NT2/D1 (cell line): ENCODE measurements around the gene GKN2.

ENCODE experiments used
- SUZ12 ChIP-seq: IDR thresholded peaks from 2 replicates; pipeline ENCODE4 v1.6.1; 2011; ENCODE audit not compliant: insufficient read length, insufficient read depth; ENCODE audit errors: extremely low read depth
- YY1 ChIP-seq: IDR thresholded peaks from 2 replicates; pipeline ENCODE4 v1.6.1; 2011; ENCODE audit not compliant: insufficient read length, insufficient read depth
- ZNF274 ChIP-seq: IDR thresholded peaks from 2 replicates; pipeline ENCODE4 v1.6.1; 2011; ENCODE audit warnings: mild to moderate bottlenecking, low read depth, low read length

DNA sequence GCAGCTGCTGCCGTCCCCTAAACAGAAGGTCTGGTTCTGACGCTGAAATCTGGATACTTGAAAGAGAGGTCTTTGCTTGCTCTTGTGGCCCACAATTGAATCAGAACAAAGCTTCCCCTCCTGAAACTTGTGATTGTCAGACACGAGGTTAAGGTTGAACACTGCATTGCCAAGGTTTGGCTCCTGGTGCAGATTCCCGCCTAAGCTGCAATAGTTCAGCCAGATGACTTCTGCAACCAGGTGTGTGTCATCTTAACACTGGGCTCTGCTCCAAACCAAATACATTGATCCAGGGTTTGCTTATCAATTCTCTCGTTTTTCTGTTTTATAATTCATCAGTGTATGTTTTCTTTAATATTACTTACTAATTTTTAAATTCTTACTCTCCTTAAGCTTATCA is 36.3 kb upstream of the GKN2 start:
- TF ChIP-seq ZNF274 = no peak
- no peak for TF ChIP-seq SUZ12
- TF ChIP-seq YY1 = no peak
